Liver (tissue), 3 donors: ENCODE data around the gene PNPLA2.

Experiments used
- CTCF ChIP-seq: fragments of 150-350 bp; IDR thresholded peaks from 2 replicates; pipeline ENCODE4 v1.5.1; 2017; ENCODE audit warnings: improper control_type of control experiment, low read depth, low read length; ENCODE audit not compliant: missing input control
- REST ChIP-seq: IDR thresholded peaks from 2 replicates; pipeline ENCODE4 v1.6.1; 2016; ENCODE audit warnings: antibody characterized with exemption, mild to moderate bottlenecking
- RXRA ChIP-seq, 2 donors: IDR thresholded peaks; 2 replicates each; pipeline ENCODE4 v1.6.1; 2017 to 2018; ENCODE audit warnings: antibody characterized with exemption in 2 of 2, mild to moderate bottlenecking in 1 of 2
- donor health status: healthy.
- donor health status: healthy.

- TF ChIP-seq CTCF (no peak), RXRA (IDR thresholded peaks at IDR 0.05) (no peak), REST (no peak)
Measured at GRCh38 chr11:791658-792534, 26.8 kb upstream of the PNPLA2 start.
